Gastroesophageal sphincter (tissue), 4 donors: ENCODE results near the gene MIX23. TPM values are rescaled to one million over a fixed set of nuclear protein-coding genes. Genes with fewer than 3 reads are reported as not detected.
"Not testable (repeated sequence)": the region's sequence is repeated elsewhere in the genome, so short reads cannot be mapped to it uniquely, and the experiment has no call there.

ENCODE experiments used
- ATAC-seq: fragments of 150-250 bp; one replicate; pipeline ENCODE4 v1.9.1; 2016; ENCODE audit warnings: mild to moderate bottlenecking, moderate library complexity
- H3K27ac ChIP-seq, 4 donors: fragments of 200-600 bp; sonication (generic) in 3 of 4; 1 replicate in 3 of 4; 2 replicates in 1 of 4; pipeline ENCODE4 v1.5.1; 2016 to 2019
- H3K27me3 ChIP-seq: fragments of 200-600 bp; sonication (generic); one replicate; pipeline ENCODE4 v1.5.1; 2019
- H3K36me3 ChIP-seq, 2 donors: fragments of 200-600 bp; sonication (generic); one replicate each; pipeline ENCODE4 v1.5.1; 2019; ENCODE audit warnings: control low read depth in 1 of 2
- H3K4me1 ChIP-seq, 3 donors: fragments of 200-600 bp; sonication (generic); 1 replicate in 2 of 3; 2 replicates in 1 of 3; pipeline ENCODE4 v1.5.1; 2016 to 2019; ENCODE audit warnings: control low read depth in 2 of 3
- H3K4me3 ChIP-seq, 2 donors: fragments of 200-600 bp; sonication (generic); one replicate each; pipeline ENCODE4 v1.5.1; 2019; ENCODE audit warnings: mild to moderate bottlenecking in 1 of 2, moderate library complexity in 1 of 2
- H3K9me3 ChIP-seq, 3 donors: fragments of 200-600 bp; sonication (generic); one replicate each; pipeline ENCODE4 v1.5.1; 2017 to 2019; ENCODE audit warnings: control low read depth in 2 of 3
- CTCF ChIP-seq, 4 experiments: fragments of 200-600 bp in 2 of 4; fragments of 450-650 bp in 2 of 4; sonication (generic) in 1 of 4; IDR thresholded peaks; one replicate each; pipeline ENCODE4 v1.5.1; 2017 to 2019; ENCODE audit warnings: antibody characterized with exemption in 4 of 4, mild to moderate bottlenecking in 2 of 4, moderate library complexity in 2 of 4
- EP300 ChIP-seq: sonication (generic); formaldehyde crosslinking; IDR thresholded peaks from one replicate; pipeline ENCODE4 v1.6.1; 2017; ENCODE audit warnings: antibody characterized with exemption, mild to moderate bottlenecking
- POLR2A ChIP-seq, 2 donors: fragments of 450-650 bp; IDR thresholded peaks; one replicate each; pipeline ENCODE4 v1.6.1; 2017; ENCODE audit warnings: antibody characterized with exemption in 2 of 2, mild to moderate bottlenecking in 2 of 2, moderate library complexity in 1 of 2
- POLR2AphosphoS5 ChIP-seq: sonication (generic); formaldehyde crosslinking; IDR thresholded peaks from one replicate; pipeline ENCODE4 v1.6.1; 2017; ENCODE audit warnings: antibody characterized with exemption
- WGBS, 2 donors: methylation state at CpG; one replicate each; pipeline ENCODE4 v1.1.5; 2018; ENCODE audit warnings: low coverage in 1 of 2; 5-methylcytosine and 5-hydroxymethylcytosine counted together
- total RNA-seq, 4 donors: library from RNA; depleted of rRNA; stranded (reverse); fragments of >200 nt; gene quantifications; one replicate each; pipeline ENCODE4 v1.1.0, GENCODE V29; 2016

The MIX23 gene
- total RNA-seq, 4 donors from 2014 or later = 8.2 to 23.8 (median 16.1) TPM

DNA sequence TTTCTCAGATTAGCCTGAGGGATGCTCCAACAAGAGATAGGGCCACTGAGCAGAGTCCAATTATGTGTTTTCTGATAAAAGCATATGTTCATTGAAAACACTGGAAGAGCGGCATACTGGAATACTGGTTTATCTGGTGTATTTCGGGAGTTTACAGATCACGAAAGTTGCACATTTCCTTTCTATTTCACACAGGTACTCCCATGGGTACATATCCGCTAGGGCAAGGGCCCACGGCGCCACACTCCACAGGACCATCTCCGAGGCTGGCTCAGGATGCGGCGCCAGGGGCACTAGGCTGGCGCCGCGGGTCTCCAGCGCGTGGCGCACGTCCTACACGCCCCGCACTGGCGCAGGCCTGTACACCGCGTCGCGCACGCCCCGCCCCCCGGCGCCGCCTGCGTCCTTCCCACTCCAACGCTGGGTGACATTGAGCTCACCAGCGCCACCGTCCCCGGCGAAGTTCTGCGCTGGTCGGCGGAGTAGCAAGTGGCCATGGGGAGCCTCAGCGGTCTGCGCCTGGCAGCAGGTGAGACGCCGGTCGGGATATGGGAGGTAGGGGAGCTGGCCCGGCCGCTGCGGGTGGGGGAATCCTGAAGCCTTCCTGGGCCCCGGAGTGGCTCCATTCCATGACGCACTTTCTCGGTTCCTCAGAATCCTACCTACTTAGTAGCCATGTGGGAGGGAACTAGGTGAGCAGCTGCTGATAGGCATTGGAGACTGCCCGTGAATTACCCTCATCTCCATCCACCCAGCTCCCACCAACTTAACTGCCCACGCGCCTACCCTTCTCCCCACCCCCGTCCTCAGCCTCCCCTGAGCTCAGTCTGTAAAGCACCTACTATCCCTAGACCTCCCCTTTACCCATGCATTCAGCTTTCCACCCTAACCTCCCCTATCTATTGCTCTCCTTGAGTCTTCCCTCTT lies 1.0 kb upstream of the MIX23 start, which contains the start of gene FAM162A:
Gene FAM162A, plus strand, starts transcription at position 412 of the 927 bp plus-strand sequence. Its CDS starts 84 bp downstream, at position 496.
- TF ChIP-seq EP300 = no peak
- peak; percentile 91 for TF ChIP-seq POLR2AphosphoS5
- peak; percentile 87 to 89 for TF ChIP-seq POLR2A (IDR thresholded peaks at IDR 0.05)
- TF ChIP-seq CTCF (IDR thresholded peaks at IDR 0.05) = peak in 3 of 4 experiments; percentile 58 to 78 (median 59)
- peak; percentile 97 for ATAC-seq
- peak within 1 kb of the TSS; percentile 79 to 98 for H3K4me3 ChIP-seq
- peaks cover 3 to 47% (median 10%) of the 10 kb centered on the region in 3 donors for H3K4me1 ChIP-seq
- H3K27ac ChIP-seq = peak within 1 kb of the TSS; percentile 87 to 94 (median 92)
- no peaks in the 10 kb centered on the region for H3K27me3 ChIP-seq
- WGBS, 2 donors = 0 to 1% methylated on average over 7 to 10 of the region's 52 CpGs
- no peaks in the 10 kb centered on the region for H3K9me3 ChIP-seq
- peaks cover 0 to 5% of the 10 kb centered on the region in 2 donors for H3K36me3 ChIP-seq

GRCh38 chr3:122377975-122378374 lies 5.1 kb downstream of the MIX23 start:
- Histone ChIP-seq H3K9me3 (no peaks in the 10 kb centered on the region), H3K4me1 (peaks cover 3 to 12% (median 6%) of the 10 kb centered on the region in 3 donors), H3K4me3 (no peak overlapping the region), H3K27me3 (no peaks in the 10 kb centered on the region), H3K36me3 (peaks cover 0 to 13% of the 10 kb centered on the region in 2 donors), H3K27ac (no peak overlapping the region)
- no peak for ATAC-seq
- WGBS, 2 donors = 75% methylated on average over 4 of the region's 4 CpGs
- no peak for TF ChIP-seq POLR2A (IDR thresholded peaks at IDR 0.05)
- no peak for TF ChIP-seq EP300
- no peak for TF ChIP-seq CTCF (IDR thresholded peaks at IDR 0.05)
- no peak for TF ChIP-seq POLR2AphosphoS5

DNA sequence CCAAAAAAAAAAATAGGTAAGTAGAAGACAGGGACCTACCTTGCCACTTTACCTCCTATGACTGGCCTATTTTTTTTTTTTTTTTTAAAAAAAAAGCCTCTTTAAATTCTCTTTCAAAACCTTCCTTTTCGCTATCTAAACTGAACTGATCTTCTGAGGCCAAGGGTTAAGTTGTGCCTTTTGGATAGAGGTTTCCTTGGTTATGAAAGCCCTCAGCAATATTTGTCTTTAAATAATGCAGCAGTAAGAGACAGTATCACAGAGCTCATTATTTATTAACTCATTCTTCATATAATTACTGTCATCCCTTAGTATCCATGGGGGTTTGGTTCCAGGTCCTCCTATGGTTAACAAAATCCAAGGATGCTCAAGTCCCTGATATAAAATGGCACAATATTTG lies 9.0 kb downstream of the MIX23 start:
- no peaks in the 10 kb centered on the region for H3K9me3 ChIP-seq
- TF ChIP-seq EP300 (no peak), POLR2A (IDR thresholded peaks at IDR 0.05) (no peak), CTCF (IDR thresholded peaks at IDR 0.05) (no peak), POLR2AphosphoS5 (no peak)
- no peak for ATAC-seq
- H3K27me3 ChIP-seq = no peaks in the 10 kb centered on the region
- peaks cover 0 to 39% of the 10 kb centered on the region in 2 donors for H3K36me3 ChIP-seq
- H3K4me1 ChIP-seq = no peaks in the 10 kb centered on the region
- 86 to 100% methylated on average over 1 of the region's 1 CpG for WGBS, 2 donors
- no peak overlapping the region for H3K4me3 ChIP-seq
- H3K27ac ChIP-seq = no peak overlapping the region

GRCh38 chr3:122366379-122366749 lies 16.7 kb downstream of the MIX23 start:
- Histone ChIP-seq H3K4me1 (no peaks in the 10 kb centered on the region), H3K9me3 (no peaks in the 10 kb centered on the region), H3K27me3 (no peaks in the 10 kb centered on the region), H3K27ac (no peak overlapping the region), H3K36me3 (peaks cover 0 to 98% of the 10 kb centered on the region in 2 donors), H3K4me3 (no peak overlapping the region)
- ATAC-seq = no peak
- 89 to 96% methylated on average over 4 to 5 of the region's 5 CpGs for WGBS, 2 donors
- TF ChIP-seq CTCF (IDR thresholded peaks at IDR 0.05) (no peak), EP300 (no peak), POLR2A (IDR thresholded peaks at IDR 0.05) (no peak), POLR2AphosphoS5 (no peak)

- not testable (repeated sequence) for H3K27ac ChIP-seq, H3K4me3 ChIP-seq, H3K4me1 ChIP-seq, H3K9me3 ChIP-seq, H3K27me3 ChIP-seq, ATAC-seq
- H3K36me3 ChIP-seq = peaks cover 0 to 98% of the 10 kb centered on the region in 2 donors
- WGBS, 2 donors = 90 to 100% methylated on average over 3 to 6 of the region's 10 CpGs
These were observed 17.3 kb downstream of the MIX23 start for GRCh38 chr3:122365582-122366378.
